NOMO-1 treated with dmso at 0.1 percent for 144 hours (cell line): ENCODE measurements around the gene WWC2.
"Not testable (repeated sequence)": the region's sequence is repeated elsewhere in the genome, so short reads cannot be mapped to it uniquely, and the experiment has no call there.

Experiments used
- DNase-seq: peaks from one replicate; lab custom pipeline; 2025; ENCODE audit not compliant: unreplicated experiment; lab: John Stamatoyannopoulos, UW

Gene WWC2

DNA sequence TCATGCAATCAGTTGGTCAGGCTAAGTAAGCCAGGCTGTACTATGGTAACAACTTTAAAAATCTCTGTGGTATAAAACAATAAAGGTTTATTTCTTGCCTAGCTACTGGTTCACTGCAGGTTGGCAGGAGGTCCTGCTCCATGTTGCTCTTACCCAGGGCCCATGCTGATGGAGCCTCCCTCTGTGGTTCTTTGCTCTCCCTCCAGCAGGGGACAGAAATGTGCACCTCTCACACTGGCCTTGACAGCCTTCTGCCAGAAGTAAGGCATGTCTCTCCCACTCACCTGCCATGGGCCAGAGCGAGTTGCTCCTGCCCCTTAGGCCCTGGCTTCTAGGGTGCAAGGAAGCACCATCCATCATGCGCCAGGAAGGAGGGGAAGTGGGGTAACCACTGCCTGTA, 189.9 kb downstream of the WWC2 start:
- DNase-seq = no peak

DNA sequence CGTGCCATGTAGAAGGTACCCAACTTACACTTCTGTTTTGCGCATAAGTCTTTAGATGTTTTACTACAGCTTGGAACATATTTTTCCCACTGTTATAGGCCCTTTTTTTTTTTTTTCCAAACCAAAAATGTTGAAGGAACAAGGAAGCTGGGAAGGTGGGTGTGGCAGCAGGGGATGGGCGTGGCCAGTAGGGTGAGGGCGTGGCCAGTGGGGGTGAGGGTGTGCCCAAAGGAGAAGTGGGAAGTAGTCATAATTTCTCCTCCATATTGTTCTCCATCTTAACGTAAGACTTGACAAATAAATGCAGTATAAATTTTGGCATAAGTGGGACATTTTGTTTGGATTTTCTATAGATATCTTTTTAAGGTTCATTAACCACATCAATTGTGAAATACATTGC, 190.6 kb downstream of the WWC2 start:
- DNase-seq = no peak

DNA sequence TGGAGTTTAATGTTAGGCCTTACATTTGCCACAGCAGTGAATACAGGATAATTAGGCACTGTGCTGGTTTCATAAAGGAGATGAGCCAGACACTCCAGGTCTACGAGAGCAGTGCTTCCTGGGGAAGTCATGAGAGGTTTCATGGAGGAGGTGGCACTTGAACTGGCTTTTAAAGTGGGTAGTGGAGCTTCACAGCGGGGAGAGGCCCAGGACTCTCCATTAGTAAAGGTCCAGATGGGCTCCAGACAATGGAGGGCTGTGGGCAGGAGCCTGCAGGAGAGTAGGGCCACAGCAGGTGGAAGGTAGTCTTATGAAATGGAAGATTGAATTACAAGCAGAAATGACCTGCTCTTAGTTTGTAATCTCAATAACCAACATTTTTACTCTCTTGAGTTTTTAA, 192.0 kb downstream of the WWC2 start:
- no peak for DNase-seq

DNA sequence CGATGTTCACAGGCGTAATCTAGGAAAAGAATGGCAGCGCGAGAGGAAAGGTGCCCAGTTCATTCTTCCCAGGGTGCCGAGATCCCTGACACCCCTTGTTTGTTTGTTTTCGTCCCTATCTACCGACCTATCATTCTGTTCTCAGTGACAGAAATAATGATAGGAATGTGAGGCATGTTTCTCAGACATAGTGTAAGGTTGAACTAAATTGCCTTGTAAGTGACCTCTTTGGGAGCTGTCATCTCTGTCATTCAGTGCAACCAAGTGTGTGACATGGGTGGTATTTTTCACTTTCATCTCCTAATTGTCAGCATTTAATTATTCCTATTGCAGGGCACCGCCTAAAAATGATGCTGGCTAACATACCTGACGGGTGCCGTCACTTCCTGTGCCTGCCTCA, 196.7 kb downstream of the WWC2 start:
- no peak for DNase-seq

DNA sequence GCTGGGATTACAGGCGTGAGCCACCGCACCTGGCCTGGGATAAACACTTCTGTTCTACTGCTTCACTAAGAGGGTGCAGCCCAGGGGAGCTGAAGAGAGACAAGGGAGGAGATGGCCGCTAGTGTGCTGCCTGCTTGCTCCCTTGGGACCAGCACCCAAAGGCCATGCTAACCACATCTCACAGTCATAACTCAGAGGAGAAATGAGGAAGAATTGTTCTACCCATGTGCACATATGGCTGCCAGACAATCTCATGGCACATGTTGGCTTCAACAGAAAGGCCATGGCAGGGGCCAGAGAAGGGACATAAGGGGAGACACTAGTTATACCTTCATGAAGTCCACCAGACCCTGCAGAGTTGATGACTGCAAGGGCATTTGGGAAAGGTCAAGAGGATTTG, 198.6 kb downstream of the WWC2 start:
- no peak for DNase-seq

DNA sequence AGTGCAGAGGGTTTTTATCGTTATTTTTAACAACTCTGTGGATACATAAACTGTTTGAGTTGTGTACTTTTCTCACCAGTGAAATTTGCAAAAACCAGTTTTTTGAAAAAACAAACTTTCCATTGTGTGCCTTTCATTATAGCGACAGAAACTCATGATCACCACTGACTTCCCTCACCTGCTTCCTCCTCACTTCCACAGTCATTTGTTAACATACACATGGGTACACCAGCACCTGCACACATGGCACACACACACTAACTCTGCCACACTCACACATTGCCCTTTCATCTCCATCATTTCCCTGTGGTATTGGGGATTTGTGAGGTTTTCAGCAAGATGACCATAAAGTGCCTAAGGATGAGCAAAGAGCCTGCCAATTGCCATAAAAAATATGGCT, 200.4 kb downstream of the WWC2 start:
- DNase-seq = no peak

DNA sequence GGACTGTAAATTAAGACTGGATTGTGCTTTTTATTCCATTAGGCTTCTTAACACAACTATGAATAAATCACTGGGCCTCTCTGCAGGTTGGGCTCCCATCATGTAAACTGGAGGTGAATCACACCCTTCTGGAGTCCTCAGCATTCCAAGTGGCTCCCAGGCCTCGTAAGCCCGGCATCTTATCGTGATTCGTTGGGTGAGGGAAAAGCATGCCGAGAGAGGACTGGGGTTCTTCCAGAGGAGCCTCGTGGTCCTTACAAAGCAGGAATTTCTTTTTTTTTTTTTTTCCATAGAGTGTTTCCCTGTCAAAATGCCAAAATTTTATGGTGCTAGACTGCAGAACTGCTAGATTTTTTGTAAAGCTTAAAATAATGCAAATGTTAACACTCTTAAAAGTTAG, 201.0 kb downstream of the WWC2 start:
- no peak for DNase-seq

DNA sequence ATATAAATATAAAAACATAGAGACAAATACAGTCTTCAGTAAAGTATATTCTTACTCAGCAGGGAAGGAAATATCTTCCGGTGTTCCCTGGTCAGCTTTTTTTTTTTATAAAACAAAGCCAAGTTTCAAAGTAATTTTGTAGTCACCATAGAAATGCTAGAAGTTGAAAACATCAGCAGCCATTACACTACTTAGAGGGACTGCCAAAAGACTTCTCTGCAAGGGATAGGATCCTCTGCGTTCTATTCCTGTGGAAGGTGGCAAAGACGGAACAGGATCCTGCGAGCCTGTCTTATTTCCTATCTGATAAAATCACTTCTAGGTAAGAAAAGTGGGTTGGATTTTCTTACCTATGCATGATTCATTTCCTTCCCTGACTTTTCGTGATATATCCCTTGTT, 201.6 kb downstream of the WWC2 start:
- no peak for DNase-seq

DNA sequence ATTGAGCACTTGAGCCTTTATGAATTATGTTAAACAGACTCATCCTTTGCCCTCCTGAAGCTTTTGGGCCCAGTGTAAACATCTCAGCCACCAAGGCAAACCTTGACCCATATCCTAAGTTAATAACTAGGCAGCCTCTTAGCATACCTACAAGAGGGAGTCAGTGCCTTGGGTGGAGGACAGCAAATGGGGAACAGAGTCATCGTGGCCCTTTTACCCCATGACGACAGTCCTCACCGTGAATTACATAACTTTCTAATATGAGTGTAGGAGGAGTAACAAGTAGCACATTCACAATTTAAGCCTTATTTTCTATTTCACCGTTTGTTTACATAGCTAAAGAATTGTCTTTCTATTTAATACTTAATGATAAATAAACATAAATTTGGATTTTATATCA, 204.2 kb downstream of the WWC2 start:
- DNase-seq = no peak

DNA sequence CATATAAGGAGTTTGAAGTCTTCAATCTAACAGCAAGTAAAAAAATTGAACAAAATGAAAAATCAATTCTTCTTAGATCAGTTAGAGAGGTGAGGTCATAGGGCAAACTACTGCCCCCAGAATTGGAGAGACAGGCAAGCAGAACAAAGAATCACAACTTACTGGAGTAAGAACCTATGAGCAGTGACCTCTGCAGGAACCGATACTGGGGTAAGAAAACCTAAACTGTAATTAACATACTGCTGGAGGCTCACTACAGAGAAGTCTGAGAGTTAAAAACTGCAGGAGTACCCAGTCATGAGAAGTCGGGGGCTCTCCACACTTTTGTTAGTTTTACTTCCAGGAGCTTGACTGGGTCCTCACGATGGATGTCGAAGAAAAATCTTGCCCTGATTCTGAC, 205.0 kb downstream of the WWC2 start:
- DNase-seq = no peak

DNA sequence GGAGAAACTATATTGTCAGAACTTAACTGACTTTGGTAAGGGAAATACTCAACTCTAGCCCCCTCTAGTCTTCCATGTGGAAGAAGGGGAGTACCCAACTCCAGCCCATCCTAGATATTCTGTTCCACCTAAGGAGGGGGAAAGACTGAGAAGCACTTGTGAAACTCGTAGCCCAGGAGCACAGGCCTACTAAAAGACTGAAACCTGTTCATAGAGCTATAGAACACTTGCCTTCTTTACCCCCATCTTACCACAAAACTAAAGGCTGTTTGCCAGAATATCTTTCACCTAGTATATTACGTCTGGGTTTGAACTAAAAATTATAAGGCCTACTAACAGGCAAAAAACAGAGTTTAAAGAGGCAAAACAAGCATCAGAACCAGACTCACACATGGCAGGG, 205.5 kb downstream of the WWC2 start:
- DNase-seq = no peak

DNA sequence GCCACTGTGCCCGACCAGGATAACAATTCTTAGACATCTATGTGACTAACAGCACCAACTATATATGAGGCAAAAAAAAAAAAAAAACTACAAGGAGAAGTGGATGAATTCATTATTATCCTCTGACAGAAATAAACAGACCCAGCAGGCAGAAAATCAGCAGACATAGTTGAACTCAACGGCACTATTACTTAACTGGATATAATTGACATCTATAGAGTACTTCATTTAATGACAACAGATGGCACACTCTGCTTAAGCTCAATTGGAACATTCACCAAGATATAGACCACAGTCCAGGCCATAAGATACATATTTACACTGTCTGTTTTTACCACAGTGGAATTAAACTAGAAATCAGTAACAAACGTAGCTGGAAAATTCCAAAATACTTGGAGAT, 207.8 kb downstream of the WWC2 start:
- no peak for DNase-seq

DNA sequence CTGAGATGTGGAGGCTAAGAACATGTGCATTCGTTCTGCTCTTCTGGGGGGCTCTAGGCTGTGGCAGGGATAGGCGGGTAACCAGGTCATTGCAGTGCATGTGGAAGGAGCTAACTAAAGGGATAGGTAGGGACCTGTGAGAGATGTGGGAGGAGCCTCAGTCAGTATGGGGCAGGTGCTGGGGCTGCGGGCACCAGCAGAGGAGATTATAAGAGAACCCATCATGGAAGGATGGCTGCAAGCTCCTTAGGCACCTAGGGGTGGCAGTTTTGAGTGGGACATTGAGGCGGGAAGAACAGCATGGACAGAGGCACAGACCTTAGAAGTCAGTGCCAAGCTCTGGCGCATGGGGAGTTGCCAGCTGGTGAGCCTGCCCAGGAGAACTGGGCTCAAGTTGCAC, 213.8 kb downstream of the WWC2 start:
- DNase-seq = no peak

DNA sequence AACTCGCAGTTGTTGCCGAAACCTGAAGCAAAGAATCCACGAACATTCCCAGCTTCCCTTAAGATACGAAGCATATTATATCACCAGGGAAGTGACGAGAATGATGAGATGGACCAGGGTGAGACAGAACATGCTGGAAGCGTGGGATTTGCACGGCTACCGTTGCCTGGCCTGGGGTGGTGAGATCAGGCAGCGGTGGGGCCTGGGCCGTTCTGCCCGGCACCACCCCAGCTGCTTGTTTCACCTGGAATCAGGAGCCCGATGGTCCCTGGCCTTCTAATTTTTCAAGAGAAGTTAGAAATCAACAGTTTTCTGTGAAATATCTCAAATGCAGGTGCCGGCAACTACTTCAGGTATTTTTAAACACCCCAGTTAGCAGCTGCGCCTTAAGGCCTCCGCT, 215.3 kb downstream of the WWC2 start:
- no peak for DNase-seq

DNA sequence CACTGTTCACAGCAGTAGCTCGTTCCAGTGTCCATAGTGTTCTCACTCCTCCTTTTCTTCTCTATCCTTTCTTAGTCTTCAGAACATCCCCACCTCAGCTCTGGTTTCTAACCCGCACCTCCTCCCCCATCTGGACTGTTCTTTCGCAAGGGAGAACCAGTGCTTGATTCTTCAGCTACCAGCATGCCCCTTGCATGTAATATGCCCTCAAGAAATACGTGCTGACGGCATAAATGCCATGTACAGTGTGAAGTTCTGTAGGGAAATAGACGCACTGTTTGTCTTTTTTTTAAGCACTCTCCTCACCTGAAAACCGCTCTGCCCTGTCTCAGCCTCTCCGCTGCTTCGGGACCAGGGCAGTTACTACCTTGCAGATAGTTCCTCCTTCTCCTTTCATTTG, 215.7 kb downstream of the WWC2 start:
- no peak for DNase-seq

DNA sequence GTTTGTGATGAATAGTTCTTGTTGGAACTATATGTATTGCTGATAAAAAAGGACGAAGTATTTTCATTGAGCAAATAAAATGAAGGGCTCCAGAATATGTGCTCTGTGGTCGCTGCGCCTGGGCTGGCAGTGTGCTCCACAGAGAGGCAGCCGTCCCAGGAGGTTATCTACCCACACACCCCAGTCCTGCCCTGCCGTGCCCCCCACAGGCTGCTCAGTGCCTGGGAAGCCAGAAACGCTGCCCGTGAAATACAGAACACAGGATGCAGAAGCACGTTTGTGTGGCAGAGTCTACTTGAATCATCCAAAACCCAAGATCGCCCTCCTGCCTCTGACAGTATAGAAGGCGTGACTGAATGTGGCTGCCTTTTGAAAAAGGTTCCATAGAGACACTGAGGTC, 219.6 kb downstream of the WWC2 start:
- DNase-seq = no peak

DNA sequence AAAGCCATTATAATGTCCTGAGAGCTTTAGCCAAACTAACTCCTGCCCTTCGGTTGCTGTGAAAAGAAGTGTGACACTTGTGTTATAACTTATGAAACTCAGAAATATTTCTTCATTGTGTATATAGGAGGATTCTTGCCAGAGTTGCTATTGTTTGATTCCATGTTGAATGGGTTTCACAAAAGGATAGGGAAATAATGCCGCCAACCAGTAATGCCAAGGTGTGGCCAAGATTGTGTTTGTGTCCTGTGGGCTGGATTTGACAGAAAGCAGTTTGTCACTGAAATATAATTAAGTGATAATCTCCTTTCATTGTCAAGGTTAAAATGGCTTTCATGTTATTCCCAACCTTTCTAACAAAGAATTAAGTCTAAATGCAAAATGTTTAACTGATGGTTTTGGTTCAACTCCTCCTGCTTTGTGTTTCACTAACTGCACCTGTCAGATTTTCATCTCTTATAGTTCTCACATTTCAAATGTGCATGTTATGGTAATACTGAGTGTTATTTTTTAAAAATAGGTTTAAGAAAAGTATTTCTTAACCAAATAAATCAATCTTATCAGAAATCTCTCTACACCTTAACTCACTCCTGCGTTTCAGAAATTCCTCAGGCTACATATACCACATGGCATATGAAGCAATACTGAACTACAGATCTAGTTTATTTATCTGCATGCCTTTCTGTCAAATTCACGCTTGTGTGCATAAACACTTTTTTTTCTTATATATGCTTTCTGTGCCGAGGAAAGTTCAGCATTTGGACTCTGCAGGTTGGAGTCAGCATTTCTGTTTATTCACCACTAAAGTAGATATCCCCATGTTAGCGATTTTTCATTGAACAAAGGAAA, 221.4 kb downstream of the WWC2 start, which contains the start of gene CLDN22:
TSS of gene CLDN22 (minus strand) at position 66 of the 849 bp plus-strand sequence. CDS start at position 8, 58 bp downstream.
- DNase-seq = no peak

DNA sequence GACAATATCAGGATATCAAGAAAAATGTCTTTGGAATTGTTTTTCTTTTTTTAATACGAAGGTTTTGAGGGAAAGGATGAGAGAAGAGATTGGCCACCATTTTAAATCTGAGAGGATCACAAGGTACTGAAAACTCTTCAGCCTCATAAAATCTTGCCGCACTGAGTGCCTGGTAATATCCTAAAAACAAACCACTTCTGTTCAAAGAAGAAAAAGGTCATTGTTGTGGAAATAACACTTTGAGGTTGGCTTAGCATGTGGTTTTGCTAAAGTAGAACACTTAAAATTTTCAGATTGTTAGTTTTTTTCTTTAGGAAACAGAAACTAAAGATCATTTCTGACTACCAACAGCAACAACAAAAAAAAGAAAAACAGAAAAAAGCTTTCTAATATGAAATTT, 222.0 kb downstream of the WWC2 start:
- DNase-seq = no peak

DNA sequence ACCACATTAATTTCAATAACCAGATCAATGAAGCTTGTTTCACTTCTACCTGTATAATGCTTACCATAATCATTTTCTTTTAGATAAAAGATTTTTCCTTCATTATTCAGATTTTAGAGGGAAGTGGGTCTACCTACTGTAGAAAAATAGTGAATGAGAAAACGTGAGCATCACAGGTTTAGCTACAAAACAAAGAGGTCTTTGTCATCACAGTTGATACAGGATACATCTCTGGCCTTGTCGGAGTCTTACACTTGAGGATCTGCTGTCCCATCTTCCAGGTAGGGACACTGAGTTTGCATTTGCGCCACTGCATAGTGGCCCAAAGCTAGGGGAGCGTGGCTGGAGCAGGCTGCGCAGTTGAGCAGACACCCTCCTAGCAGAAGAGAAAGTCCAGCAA, 222.5 kb downstream of the WWC2 start:
- DNase-seq = no peak

DNA sequence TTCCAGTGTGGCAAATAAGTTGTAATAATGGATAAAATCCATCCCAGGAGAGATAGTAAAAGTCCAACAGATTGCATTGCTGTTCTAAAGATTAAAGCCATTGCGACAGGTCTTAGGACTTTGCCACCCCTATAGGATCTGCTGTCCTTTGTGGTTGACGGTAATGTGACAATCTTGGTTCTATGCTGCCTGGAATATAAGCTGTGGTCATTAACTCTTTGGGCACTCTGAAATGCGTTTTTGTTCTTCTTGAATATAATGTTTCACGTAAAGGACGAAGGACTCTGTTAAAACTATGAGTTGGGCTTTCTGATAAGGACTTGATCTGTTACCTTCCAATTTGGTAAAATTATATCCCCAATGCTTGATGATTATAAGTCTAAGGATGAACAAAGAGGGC, 223.3 kb downstream of the WWC2 start, which contains the start of gene CLDN24:
TSS of gene CLDN24 (minus strand) at position 101 of the 400 bp plus-strand sequence. CDS start at position 101, 0 bp downstream.
- DNase-seq = no peak

DNA sequence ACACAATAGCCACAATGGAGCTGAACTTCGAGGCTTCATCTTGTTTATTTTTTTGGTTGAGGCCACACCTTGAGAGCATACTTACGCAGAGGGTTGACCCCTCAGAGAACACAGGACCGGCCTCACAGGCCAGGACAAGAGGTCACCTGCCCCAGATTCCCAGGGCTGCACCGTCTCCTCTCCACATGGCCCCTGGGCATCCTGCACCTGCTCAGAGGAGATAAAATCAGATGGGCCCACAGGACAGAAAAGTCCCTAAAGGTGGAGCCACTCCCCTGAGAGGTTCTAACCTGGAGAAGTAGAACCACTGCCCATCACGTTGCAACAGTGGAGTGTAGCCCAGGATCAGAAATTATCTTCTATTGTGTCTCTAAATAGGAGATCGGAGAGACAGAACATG, 224.2 kb downstream of the WWC2 start:
- no peak for DNase-seq

DNA sequence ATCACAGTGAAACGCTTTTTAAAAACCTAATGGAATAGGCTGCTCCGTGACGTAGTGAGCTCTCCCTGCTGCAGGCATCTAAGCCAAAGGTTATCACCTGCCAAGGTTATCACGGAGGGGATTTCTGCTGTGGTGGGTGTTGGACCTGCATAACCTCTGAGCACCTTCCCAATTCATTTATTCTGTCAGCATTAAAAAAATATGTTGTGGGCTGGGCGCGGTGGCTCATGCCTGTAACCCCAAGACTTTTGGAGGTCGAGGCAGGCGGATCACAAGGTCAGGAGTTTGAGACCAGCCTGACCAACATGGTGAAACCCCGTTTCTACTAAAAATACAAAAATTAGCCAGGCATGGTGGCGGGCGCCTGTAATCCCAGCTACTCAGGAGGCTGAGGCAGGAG, 225.0 kb downstream of the WWC2 start:
- DNase-seq = not testable (repeated sequence)

DNA sequence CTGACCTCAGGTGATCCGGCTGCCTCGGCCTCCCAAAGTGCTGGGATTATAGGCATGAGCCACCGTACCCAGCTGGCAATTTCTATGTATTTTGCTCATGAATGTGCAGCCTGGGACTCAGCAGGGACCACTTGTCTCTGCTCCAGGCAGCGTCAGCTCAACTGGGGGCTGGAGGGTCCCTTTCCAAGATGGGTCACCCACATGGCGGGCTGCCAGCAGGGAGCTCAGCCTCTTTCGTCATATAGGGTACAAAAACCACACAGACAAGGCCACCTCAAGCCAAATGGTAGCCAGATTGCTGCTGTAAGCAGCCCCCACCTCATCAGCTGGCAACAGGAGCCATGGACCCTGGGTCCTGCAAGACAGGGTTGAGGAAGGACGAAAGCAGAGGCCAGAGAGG, 225.6 kb downstream of the WWC2 start:
- DNase-seq = no peak
